Common myeloid progenitor, CD34-positive (primary cell): ENCODE data around the gene DNASE1L3.

Experiments used
- CTCF ChIA-PET: fragments of 350-600 bp; sonication (Branson Sonifier 250); formaldehyde crosslinking; loops from one replicate; lab custom pipeline; 2021; ENCODE audit warnings: antibody characterized with exemption; lab: Charles Lee
- POLR2A ChIA-PET: fragments of 350-600 bp; sonication (Branson Sonifier 250); formaldehyde crosslinking; loops from one replicate; lab custom pipeline; 2021; ENCODE audit warnings: antibody characterized with exemption; lab: Charles Lee
- DNase-seq, 3 donors: peaks; one replicate each; pipeline versions ENCODE4 v3.0.0 to v3.0.0-alpha.2; 2013
- H3K27ac ChIP-seq, 2 experiments: 1 replicate in 1 of 2; 2 replicates in 1 of 2; pipeline ENCODE4 v1.7.0; 2013; ENCODE audit warnings: inconsistent platforms in 2 of 2, low read length in 2 of 2, mild to moderate bottlenecking in 2 of 2, low read depth in 1 of 2, moderate library complexity in 1 of 2; ENCODE audit not compliant: severe bottlenecking in 2 of 2, insufficient read depth in 1 of 2, poor library complexity in 1 of 2
- H3K27me3 ChIP-seq, 5 experiments: replicated peaks in 2 of 5; 1 replicate in 3 of 5; 2 replicates in 2 of 5; pipeline versions ENCODE4 v1.6.1 to v1.7.0; 2013; ENCODE audit warnings: low read length in 4 of 5, mild to moderate bottlenecking in 2 of 5, moderate library complexity in 2 of 5, inconsistent platforms in 1 of 5; ENCODE audit not compliant: insufficient read depth in 5 of 5, control insufficient read depth in 4 of 5
- H3K36me3 ChIP-seq, 4 experiments: 1 replicate in 2 of 4; 2 replicates in 2 of 4; pipeline versions ENCODE4 v1.6.1 to v1.7.0; 2013; ENCODE audit warnings: low read length in 3 of 4, control low read depth in 1 of 4, mild to moderate bottlenecking in 1 of 4; ENCODE audit not compliant: control insufficient read depth in 4 of 4, insufficient read depth in 4 of 4
- H3K4me1 ChIP-seq, 4 experiments: 1 replicate in 3 of 4; 2 replicates in 1 of 4; pipeline versions ENCODE4 v1.6.1 to v1.7.1; 2013; ENCODE audit warnings: low read length in 3 of 4, mild to moderate bottlenecking in 3 of 4, control low read depth in 1 of 4, inconsistent platforms in 1 of 4, moderate library complexity in 1 of 4; ENCODE audit not compliant: control insufficient read depth in 4 of 4, insufficient read depth in 4 of 4; ENCODE audit errors: control extremely low read depth in 1 of 4
- H3K4me3 ChIP-seq, 7 experiments: 1 replicate in 4 of 7; 2 replicates in 3 of 7; pipeline versions ENCODE4 v1.5.1 to v1.7.0; 2013; ENCODE audit warnings: mild to moderate bottlenecking in 7 of 7, low read length in 6 of 7, moderate library complexity in 6 of 7, inconsistent platforms in 2 of 7, low read depth in 2 of 7, control low read depth in 1 of 7; ENCODE audit not compliant: insufficient read depth in 4 of 7, control insufficient read depth in 1 of 7; ENCODE audit errors: extremely low read depth in 1 of 7
- H3K9me3 ChIP-seq, 5 experiments: 1 replicate in 4 of 5; 2 replicates in 1 of 5; pipeline versions ENCODE4 v1.6.1 to v1.7.1; 2013; ENCODE audit warnings: low read length in 4 of 5, mild to moderate bottlenecking in 2 of 5, inconsistent platforms in 1 of 5, low read depth in 1 of 5, moderate library complexity in 1 of 5; ENCODE audit not compliant: control insufficient read depth in 4 of 5, insufficient read depth in 2 of 5; ENCODE audit errors: control extremely low read depth in 1 of 5
- WGBS: methylation state at CpG from one replicate; pipeline ENCODE4 v1.1.5; 2013; ENCODE audit not compliant: insufficient coverage; 5-methylcytosine and 5-hydroxymethylcytosine counted together

DNASE1L3 gene

GRCh38 chr3:58188921-58189451 lies 21.8 kb downstream of the DNASE1L3 start:
- no peak for DNase-seq

GRCh38 chr3:58188173-58188564 lies 22.6 kb downstream of the DNASE1L3 start:
- no peaks in the 10 kb centered on the region for H3K9me3 ChIP-seq
- ChIA-PET POLR2A (interaction anchor here (0.9 kb wide), 1 partner anchor 29 kb away, joined by 6 read pairs; no protein-coding TSS in a partner anchor), CTCF (interaction anchor here (0.6 to 6.9 kb wide), 22 partner anchors 8 to 227 kb away, joined by 3 to 70 read pairs (median 4); partner anchors contain the start of genes HTD2 and RPP14)
- H3K27ac ChIP-seq, result no peak overlapping the region
- H3K4me1 ChIP-seq, result peaks cover 0 to 4% (median 0%) of the 10 kb centered on the region in 4 experiments
- no peak for DNase-seq
- WGBS, result 92% methylated on average over 6 of the region's 6 CpGs
- H3K36me3 ChIP-seq, result no peaks in the 10 kb centered on the region
- H3K4me3 ChIP-seq, result no peak overlapping the region
- H3K27me3 ChIP-seq, result no peaks in the 10 kb centered on the region

More at GRCh38 chr3:58188921-58189451, 21.8 kb downstream of the DNASE1L3 start:
- Histone ChIP-seq H3K27ac (no peak overlapping the region), H3K4me1 (peaks cover 0 to 4% (median 0%) of the 10 kb centered on the region in 4 experiments), H3K4me3 (no peak overlapping the region), H3K27me3 (no peaks in the 10 kb centered on the region), H3K36me3 (no peaks in the 10 kb centered on the region), H3K9me3 (no peaks in the 10 kb centered on the region)
- POLR2A ChIA-PET, result no interaction called here
- 87% methylated on average over 8 of the region's 10 CpGs for WGBS
- CTCF ChIA-PET, result interaction anchor here (0.7 to 6.9 kb wide), 18 partner anchors 11 to 227 kb away, joined by 3 to 70 read pairs (median 6); partner anchors contain the start of genes ABHD6, HTD2 and RPP14

GRCh38 chr3:58184982-58185360 lies 25.8 kb downstream of the DNASE1L3 start:
- H3K4me3 ChIP-seq, result no peak overlapping the region
- no peaks in the 10 kb centered on the region for H3K9me3 ChIP-seq
- DNase-seq, result no peak
- no peaks in the 10 kb centered on the region for H3K27me3 ChIP-seq
- WGBS, result 98% methylated on average over 7 of the region's 7 CpGs
- peaks cover 0 to 7% (median 0%) of the 10 kb centered on the region in 4 experiments for H3K4me1 ChIP-seq
- no peaks in the 10 kb centered on the region for H3K36me3 ChIP-seq
- CTCF ChIA-PET, result interaction anchor here (1.1 to 6.9 kb wide), 7 partner anchors 9 to 122 kb away, joined by 4 to 57 read pairs (median 9); partner anchors contain the start of genes HTD2 and RPP14
- POLR2A ChIA-PET, result no interaction called here
- H3K27ac ChIP-seq, result no peak overlapping the region

GRCh38 chr3:58184309-58184981 lies 26.3 kb downstream of the DNASE1L3 start:
- H3K27ac ChIP-seq, result no peak overlapping the region
- ChIA-PET CTCF (interaction anchor here (0.8 to 6.9 kb wide), 8 partner anchors 9 to 122 kb away, joined by 3 to 57 read pairs (median 8); partner anchors contain the start of genes HTD2 and RPP14), POLR2A (no interaction called here)
- H3K9me3 ChIP-seq, result no peaks in the 10 kb centered on the region
- no peaks in the 10 kb centered on the region for H3K27me3 ChIP-seq
- WGBS, result 97% methylated on average over 5 of the region's 11 CpGs
- no peaks in the 10 kb centered on the region for H3K36me3 ChIP-seq
- peaks cover 0 to 7% (median 0%) of the 10 kb centered on the region in 4 experiments for H3K4me1 ChIP-seq
- no peak overlapping the region for H3K4me3 ChIP-seq
- peak in 1 of 3 donors; percentile 11 for DNase-seq

- POLR2A ChIA-PET, result no interaction called here
- 95% methylated on average over 11 of the region's 12 CpGs for WGBS
- Histone ChIP-seq H3K9me3 (no peaks in the 10 kb centered on the region), H3K4me1 (peaks cover 0 to 6% (median 0%) of the 10 kb centered on the region in 4 experiments), H3K36me3 (no peaks in the 10 kb centered on the region), H3K27ac (no peak overlapping the region), H3K4me3 (no peak overlapping the region), H3K27me3 (peaks cover 0 to 2% (median 0%) of the 10 kb centered on the region in 5 experiments)
- no peak for DNase-seq
- CTCF ChIA-PET, result interaction anchor here (0.6 to 6.9 kb wide), 11 partner anchors 11 to 1481 kb away, joined by 3 to 57 read pairs (median 8); partner anchors contain the start of genes HTD2 and RPP14
Observed at GRCh38 chr3:58183891-58184290, 26.9 kb downstream of the DNASE1L3 start.

- Histone ChIP-seq H3K36me3 (no peaks in the 10 kb centered on the region), H3K9me3 (no peaks in the 10 kb centered on the region), H3K27ac (no peak overlapping the region), H3K4me3 (no peak overlapping the region), H3K27me3 (peaks cover 0 to 2% (median 0%) of the 10 kb centered on the region in 5 experiments), H3K4me1 (peaks cover 0 to 3% (median under 1%) of the 10 kb centered on the region in 4 experiments)
- WGBS, result 100% methylated on average over 1 of the region's 1 CpG
- ChIA-PET CTCF (interaction anchor here (0.6 to 6.9 kb wide), 10 partner anchors 13 to 123 kb away, joined by 3 to 57 read pairs (median 8); partner anchors contain the start of genes HTD2 and RPP14), POLR2A (no interaction called here)
- DNase-seq, result no peak
Observed at GRCh38 chr3:58183221-58183620, 27.6 kb downstream of the DNASE1L3 start.
